Adrenal gland (tissue), 12 donors: ENCODE data around the gene FEM1A. TPM values are rescaled to one million over a fixed set of nuclear protein-coding genes. Genes with fewer than 3 reads are reported as not detected.

Experiments
- DNase-seq, 7 donors: peaks; one replicate each; pipeline ENCODE4 v3.0.0-alpha.2; 2019 to 2020
- H3K27ac ChIP-seq, 5 donors: fragments of 200-600 bp; sonication (generic) in 4 of 5; 1 replicate in 3 of 5; 2 replicates in 2 of 5; pipeline versions ENCODE4 v1.5.1 to v1.8.0; 2016 to 2020; ENCODE audit warnings: mild to moderate bottlenecking in 1 of 5
- H3K27me3 ChIP-seq: fragments of 200-600 bp; 2 replicates; pipeline ENCODE4 v1.8.0; 2021
- H3K36me3 ChIP-seq, 2 donors: fragments of 200-600 bp; replicated peaks in 1 of 2; 1 replicate in 1 of 2; 2 replicates in 1 of 2; pipeline versions ENCODE4 v1.5.1 to v1.8.0; 2018 to 2022
- H3K4me1 ChIP-seq, 2 donors: fragments of 200-600 bp; replicated peaks in 1 of 2; 1 replicate in 1 of 2; 2 replicates in 1 of 2; pipeline versions ENCODE4 v1.5.1 to v1.8.0; 2018 to 2021
- H3K4me3 ChIP-seq, 4 donors: fragments of 200-600 bp; sonication (generic) in 3 of 4; one replicate each; pipeline ENCODE4 v1.5.1; 2016 to 2018
- H3K9me3 ChIP-seq, 3 donors: fragments of 200-600 bp; sonication (generic) in 1 of 3; replicated peaks in 1 of 3; 1 replicate in 2 of 3; 2 replicates in 1 of 3; pipeline versions ENCODE4 v1.5.1 to v1.8.0; 2016 to 2021
- CTCF ChIP-seq, 6 experiments: fragments of 450-650 bp in 4 of 6; fragments of 200-600 bp in 2 of 6; sonication (generic) in 1 of 6; IDR thresholded peaks; 1 replicate in 5 of 6; 2 replicates in 1 of 6; pipeline versions ENCODE4 v1.5.1 to v1.8.0; 2016 to 2021; ENCODE audit warnings: antibody characterized with exemption in 6 of 6, mild to moderate bottlenecking in 2 of 6, moderate library complexity in 1 of 6
- POLR2A ChIP-seq, 2 donors: fragments of 450-650 bp; IDR thresholded peaks; one replicate each; pipeline ENCODE4 v1.6.1; 2017; ENCODE audit warnings: antibody characterized with exemption in 2 of 2, mild to moderate bottlenecking in 2 of 2, moderate library complexity in 1 of 2
- whole genome bisulfite sequencing, 4 donors: extraction: QIAGEN DNeasy Blood & Tissue Kit in 2 of 4; methylation state at CpG; one replicate each; pipeline versions ENCODE4 v1.1.5 to v1.1.7; 2013 to 2017; 5-methylcytosine and 5-hydroxymethylcytosine counted together
- intact Hi-C, 2 donors: fragments of 100-400 bp; cut with DNase I; formaldehyde crosslinking; loops; one replicate each; pipeline versions ENCODE4 v1.14.1 to v1.15.0; 2022 to 2023
- polyA plus RNA-seq, 3 donors: library from polyadenylated mRNA; stranded (reverse); fragments of 200-250 nt in 2 of 3; fragments of 350-450 nt in 1 of 3; fragmentation: Illumina TruSeq in 1 of 3; extraction: RNeasy Lipid Tissue Mini Kit (QIAGEN cat#74804) in 1 of 3; gene quantifications; one replicate each; pipeline ENCODE4 v1.2.3, GENCODE V29; 2013 to 2014
- total RNA-seq, 9 donors: library from RNA; depleted of rRNA in 4 of 9; stranded (reverse); fragments of >200 nt in 4 of 9; fragments of 120-200 nt in 1 of 9; fragmentation: NEBNext Ultra II Directional in 1 of 9; extraction: Animal tissue kit (Norgen Biotek cat#: 25700) in 1 of 9; gene quantifications; one replicate each; pipeline versions ENCODE4 v1.1.0 to v1.2.4, GENCODE V29; 2013 to 2023
- donor health status: healthy with polysubstance abuse.
- donor health status: Bipolar disorder and iron deficiency.
- donor health status: DM: yes; HTN: yes; CAD: no.
- donor health status: DM: no; HTN: no; CAD: no.
- donor health status: DM: no; HTN: no; CAD: no.
- donor health status: DM: yes; HTN: yes; CAD: no.

The FEM1A gene
- total and polyA plus RNA-seq, 12 donors = 3.6 to 25.8 (median 13.3) TPM

GRCh38 chr19:4758659-4759058 lies 32.9 kb upstream of the FEM1A start:
- WGBS, 4 donors = 61 to 86% (median 70%) methylated on average over 2 to 5 of the region's 5 CpGs
- intact Hi-C loops = no loop called here
- H3K36me3 ChIP-seq = no peaks in the 10 kb centered on the region
- no peaks in the 10 kb centered on the region for H3K27me3 ChIP-seq
- no peak for DNase-seq
- H3K4me1 ChIP-seq = peaks cover 6 to 9% of the 10 kb centered on the region in 2 donors
- H3K4me3 ChIP-seq = no peak overlapping the region
- TF ChIP-seq CTCF (IDR thresholded peaks at IDR 0.05) (no peak), POLR2A (IDR thresholded peaks at IDR 0.05) (no peak)
- H3K9me3 ChIP-seq = no peaks in the 10 kb centered on the region
- no peak overlapping the region for H3K27ac ChIP-seq

GRCh38 chr19:4759388-4760284 lies 31.9 kb upstream of the FEM1A start:
- no peak for TF ChIP-seq POLR2A (IDR thresholded peaks at IDR 0.05)
- TF ChIP-seq CTCF (IDR thresholded peaks at IDR 0.05) = no peak
- Histone ChIP-seq H3K4me3 (peak overlapping the region in 1 of 4 donors; percentile 42), H3K36me3 (no peaks in the 10 kb centered on the region), H3K27ac (peak overlapping the region in 1 of 5 donors; percentile 41), H3K4me1 (peaks cover 6 to 9% of the 10 kb centered on the region in 2 donors), H3K27me3 (no peaks in the 10 kb centered on the region), H3K9me3 (no peaks in the 10 kb centered on the region)
- peak; percentile 92 to 98 (median 94) for DNase-seq
- intact Hi-C loops = no loop called here
- WGBS, 4 donors = 1 to 4% (median 3%) methylated on average over 25 to 53 of the region's 53 CpGs

- Histone ChIP-seq H3K4me1 (peaks cover 6 to 9% of the 10 kb centered on the region in 2 donors), H3K27me3 (no peaks in the 10 kb centered on the region), H3K9me3 (no peaks in the 10 kb centered on the region), H3K36me3 (no peaks in the 10 kb centered on the region), H3K27ac (no peak overlapping the region), H3K4me3 (peak overlapping the region in 1 of 4 donors; percentile 42)
- DNase-seq = peak in 1 of 7 donors; percentile 11
- TF ChIP-seq CTCF (IDR thresholded peaks at IDR 0.05) (no peak), POLR2A (IDR thresholded peaks at IDR 0.05) (no peak)
- 27 to 38% (median 36%) methylated on average over 10 of the region's 10 CpGs for WGBS, 4 donors
- intact Hi-C loops = no loop called here
Observed at GRCh38 chr19:4760285-4760650, 31.3 kb upstream of the FEM1A start.

GRCh38 chr19:4763021-4763420 lies 28.5 kb upstream of the FEM1A start:
- TF ChIP-seq POLR2A (IDR thresholded peaks at IDR 0.05) (no peak), CTCF (IDR thresholded peaks at IDR 0.05) (no peak)
- intact Hi-C loops = no loop called here
- no peaks in the 10 kb centered on the region for H3K9me3 ChIP-seq
- H3K27ac ChIP-seq = no peak overlapping the region
- 79 to 87% (median 81%) methylated on average over 6 of the region's 6 CpGs for WGBS, 4 donors
- H3K4me1 ChIP-seq = peaks cover 6 to 9% of the 10 kb centered on the region in 2 donors
- DNase-seq = no peak
- H3K36me3 ChIP-seq = no peaks in the 10 kb centered on the region
- no peaks in the 10 kb centered on the region for H3K27me3 ChIP-seq
- no peak overlapping the region for H3K4me3 ChIP-seq
